ENCODE results near the gene EEPD1.

Gene EEPD1

GRCh38 chr7:36192053-36192824 is 39.2 kb downstream of the EEPD1 start:
- DNase-seq: peak; percentile 55

GRCh38 chr7:36192877-36193276 is 39.8 kb downstream of the EEPD1 start:
- no peak for DNase-seq

GRCh38 chr7:36198854-36199266 is 45.8 kb downstream of the EEPD1 start:
- DNase-seq: no peak

GRCh38 chr7:36199329-36199728 is 46.3 kb downstream of the EEPD1 start:
- DNase-seq: no peak

GRCh38 chr7:36201122-36201723 is 48.2 kb downstream of the EEPD1 start:
- no peak for DNase-seq

GRCh38 chr7:36202398-36202797 is 49.3 kb downstream of the EEPD1 start:
- DNase-seq: no peak

- DNase-seq: no peak
These were observed 50.2 kb downstream of the EEPD1 start for GRCh38 chr7:36203071-36203790.

- DNase-seq: no peak
These were observed 51.1 kb downstream of the EEPD1 start for GRCh38 chr7:36204044-36204663.

- DNase-seq: no peak
These were observed 52.0 kb downstream of the EEPD1 start for GRCh38 chr7:36204929-36205635.

GRCh38 chr7:36205803-36206202 is 52.7 kb downstream of the EEPD1 start:
- no peak for DNase-seq

GRCh38 chr7:36207451-36208291 is 54.6 kb downstream of the EEPD1 start:
- peak; percentile 65 for DNase-seq

- no peak for DNase-seq
These were observed 55.4 kb downstream of the EEPD1 start for GRCh38 chr7:36208426-36208825.

GRCh38 chr7:36208997-36209813 is 56.2 kb downstream of the EEPD1 start:
- peak; percentile 30 for DNase-seq

GRCh38 chr7:36209814-36210183 is 56.7 kb downstream of the EEPD1 start:
- DNase-seq: no peak

GRCh38 chr7:36210291-36210922 is 57.4 kb downstream of the EEPD1 start:
- no peak for DNase-seq

GRCh38 chr7:36214608-36215456 is 61.8 kb downstream of the EEPD1 start:
- DNase-seq: no peak

GRCh38 chr7:36215457-36215765 is 62.4 kb downstream of the EEPD1 start:
- no peak for DNase-seq

GRCh38 chr7:36216063-36216684 is 63.1 kb downstream of the EEPD1 start:
- DNase-seq: no peak

All from CD4-positive, alpha-beta T cell treated with Interleukin-15 for 1 hour (primary cell).